NCI-H2227 (cell line): Measurements from ENCODE around the gene OSER1.
A peak's percentile ranks its signal among the peaks of the same experiment; 100 is the strongest.

ENCODE experiments used
- DNase-seq: peaks from one replicate; lab custom pipeline; 2025; ENCODE audit not compliant: unreplicated experiment; lab: John Stamatoyannopoulos, UW

The OSER1 gene

GRCh38 chr20:44228465-44229258 lies 18.1 kb upstream of the OSER1 start:
- DNase-seq = no peak

GRCh38 chr20:44224637-44225036 lies 14.1 kb upstream of the OSER1 start:
- peak; percentile 18 for DNase-seq

GRCh38 chr20:44223721-44224120 lies 13.2 kb upstream of the OSER1 start:
- no peak for DNase-seq

- DNase-seq = peak; percentile 43
Observed at GRCh38 chr20:44222633-44223368, 12.2 kb upstream of the OSER1 start.

GRCh38 chr20:44222027-44222426 lies 11.5 kb upstream of the OSER1 start:
- no peak for DNase-seq

GRCh38 chr20:44221368-44221954 lies 10.9 kb upstream of the OSER1 start:
- DNase-seq = no peak

- no peak for DNase-seq
Observed at GRCh38 chr20:44219791-44220190, 9.2 kb upstream of the OSER1 start.

GRCh38 chr20:44219170-44219730 lies 8.7 kb upstream of the OSER1 start:
- DNase-seq = no peak

- DNase-seq = no peak
Observed at GRCh38 chr20:44218446-44218845, 7.9 kb upstream of the OSER1 start.

- DNase-seq = peak; percentile 82
Observed at GRCh38 chr20:44217342-44218092, 6.9 kb upstream of the OSER1 start.

- DNase-seq = peak; percentile 74
Observed at GRCh38 chr20:44215125-44215524, 4.6 kb upstream of the OSER1 start.

- DNase-seq = no peak
Observed at GRCh38 chr20:44212792-44213191, 2.2 kb upstream of the OSER1 start.

GRCh38 chr20:44211177-44212039 lies 837 bp upstream of the OSER1 start:
- peak; percentile 72 for DNase-seq

- peak; percentile 33 for DNase-seq
Observed at GRCh38 chr20:44209686-44210405, 725 bp downstream of the OSER1 start.

GRCh38 chr20:44208770-44209169 lies 1.8 kb downstream of the OSER1 start:
- DNase-seq = no peak

- no peak for DNase-seq
Observed at GRCh38 chr20:44208165-44208564, 2.4 kb downstream of the OSER1 start.

- no peak for DNase-seq
Observed at GRCh38 chr20:44207126-44207723, 3.3 kb downstream of the OSER1 start.

- DNase-seq = no peak
Observed at GRCh38 chr20:44206132-44206531, 4.4 kb downstream of the OSER1 start.

- no peak for DNase-seq
Observed at GRCh38 chr20:44204832-44205215, 5.7 kb downstream of the OSER1 start.
